ENCODE results near the gene NSMF.

- TF ChIP-seq, protein P1, sequence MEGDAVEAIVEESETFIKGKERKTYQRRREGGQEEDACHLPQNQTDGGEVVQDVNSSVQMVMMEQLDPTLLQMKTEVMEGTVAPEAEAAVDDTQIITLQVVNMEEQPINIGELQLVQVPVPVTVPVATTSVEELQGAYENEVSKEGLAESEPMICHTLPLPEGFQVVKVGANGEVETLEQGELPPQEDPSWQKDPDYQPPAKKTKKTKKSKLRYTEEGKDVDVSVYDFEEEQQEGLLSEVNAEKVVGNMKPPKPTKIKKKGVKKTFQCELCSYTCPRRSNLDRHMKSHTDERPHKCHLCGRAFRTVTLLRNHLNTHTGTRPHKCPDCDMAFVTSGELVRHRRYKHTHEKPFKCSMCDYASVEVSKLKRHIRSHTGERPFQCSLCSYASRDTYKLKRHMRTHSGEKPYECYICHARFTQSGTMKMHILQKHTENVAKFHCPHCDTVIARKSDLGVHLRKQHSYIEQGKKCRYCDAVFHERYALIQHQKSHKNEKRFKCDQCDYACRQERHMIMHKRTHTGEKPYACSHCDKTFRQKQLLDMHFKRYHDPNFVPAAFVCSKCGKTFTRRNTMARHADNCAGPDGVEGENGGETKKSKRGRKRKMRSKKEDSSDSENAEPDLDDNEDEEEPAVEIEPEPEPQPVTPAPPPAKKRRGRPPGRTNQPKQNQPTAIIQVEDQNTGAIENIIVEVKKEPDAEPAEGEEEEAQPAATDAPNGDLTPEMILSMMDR (conservative IDR thresholded peaks at IDR 0.05 in 1 of 2, IDR thresholded peaks at IDR 0.05 in 1 of 2; ENCODE audit: extremely low read depth in 1 of 2, insufficient read depth in 1 of 2, low read depth in 1 of 2, low read length in 2 of 2) = no peak
- no peak for TF ChIP-seq EZH2 (IDR thresholded peaks at IDR 0.05; ENCODE audit: borderline replicate concordance, low read length)
Observed at GRCh38 chr9:137434498-137435380, 24.4 kb downstream of the NSMF start.

All from mammary epithelial cell (primary cell).